GM19463 (cell line): ENCODE data around the gene DPM1.

Experiments
- ATAC-seq: cut with Tn5 transposase; IDR thresholded peaks from one replicate; pipeline ENCODE4 v1.9.1; 2021; ENCODE audit warnings: mild to moderate bottlenecking, moderate library complexity; ENCODE audit not compliant: unreplicated experiment

The DPM1 gene

GRCh38 chr20:50903353-50904051, 54.8 kb downstream of the DPM1 start:
- ATAC-seq: no peak

DNA sequence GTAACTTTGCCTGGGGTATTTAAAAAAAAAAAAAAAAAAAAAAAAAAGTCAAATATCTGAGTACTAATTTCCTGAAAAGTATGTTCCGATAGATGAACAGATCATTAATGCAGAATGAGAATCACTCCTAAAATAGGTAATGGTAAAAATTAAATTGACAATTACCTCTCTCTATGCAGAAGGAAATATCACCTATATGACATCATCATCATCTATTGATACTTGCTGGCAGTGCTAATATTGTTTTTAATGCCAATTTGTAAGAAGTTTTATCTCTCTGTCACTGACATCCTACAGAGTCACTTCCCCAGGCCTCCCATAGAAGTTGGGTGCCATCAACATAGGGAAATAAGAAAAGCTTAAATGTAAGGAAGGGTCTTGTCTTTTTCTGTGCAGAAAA, 57.0 kb downstream of the DPM1 start:
- no peak for ATAC-seq

GRCh38 chr20:50900261-50900660, 58.1 kb downstream of the DPM1 start:
- no peak for ATAC-seq

GRCh38 chr20:50898475-50898874, 59.9 kb downstream of the DPM1 start:
- no peak for ATAC-seq

GRCh38 chr20:50895111-50895830, 63.1 kb downstream of the DPM1 start:
- no peak for ATAC-seq

DNA sequence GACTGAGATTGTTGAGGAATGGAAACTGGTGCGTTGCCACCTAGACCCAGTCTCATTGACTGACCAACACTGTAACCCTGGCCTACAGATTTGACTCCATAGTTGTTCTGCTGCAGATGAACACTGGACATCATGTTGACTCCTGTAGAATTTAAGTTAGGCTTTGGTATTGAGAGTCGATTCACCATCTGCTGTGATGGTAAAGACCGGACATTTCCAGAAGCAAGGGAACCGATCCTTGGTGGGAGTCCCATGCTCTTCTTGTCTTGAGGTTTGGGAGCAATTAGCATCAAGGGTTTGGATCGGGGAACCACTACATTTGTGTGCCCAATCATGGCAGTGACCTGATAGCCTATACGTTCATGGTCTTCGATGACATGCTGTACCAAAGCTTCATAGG, 64.7 kb downstream of the DPM1 start:
- no peak for ATAC-seq

DNA sequence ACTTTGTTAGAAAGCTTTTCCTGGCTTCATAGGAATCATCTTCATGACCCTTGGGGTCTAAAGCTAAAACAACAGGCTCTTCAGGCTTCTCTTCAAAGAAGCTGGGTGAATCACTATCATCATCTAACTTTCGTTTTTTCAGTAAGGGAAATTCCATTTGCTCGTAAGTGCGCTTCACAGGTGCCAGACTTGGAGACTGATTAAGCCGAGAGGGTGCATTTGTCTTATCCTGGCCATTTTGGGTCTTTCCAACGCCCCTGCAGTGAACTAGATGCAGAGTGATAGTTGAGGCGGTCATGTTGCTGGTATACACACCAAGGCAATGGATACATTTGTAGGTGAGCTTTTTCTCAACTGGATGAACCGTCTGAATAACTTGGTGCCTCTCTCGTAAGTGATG, 65.9 kb downstream of the DPM1 start:
- no peak for ATAC-seq

DNA sequence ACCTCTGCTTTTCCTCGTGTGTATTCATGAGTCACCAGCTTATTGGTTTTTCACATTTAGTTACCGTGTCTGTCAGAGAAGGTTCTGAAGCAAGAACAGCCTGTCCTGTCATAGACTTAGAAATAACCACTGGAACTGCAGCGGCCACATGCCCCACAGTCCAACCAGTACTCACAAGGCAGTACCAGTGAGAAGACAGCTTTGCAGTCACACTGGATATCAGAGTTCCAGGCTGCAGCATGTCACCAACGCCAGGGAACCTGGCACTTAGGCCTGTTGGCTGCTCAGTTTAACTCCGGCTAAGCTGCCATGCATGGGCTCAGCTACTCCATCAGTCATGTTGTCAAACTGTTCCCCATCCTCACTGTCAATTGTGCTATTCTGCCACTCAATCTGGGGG, 67.2 kb downstream of the DPM1 start:
- ATAC-seq: no peak

GRCh38 chr20:50887576-50887975, 70.8 kb downstream of the DPM1 start:
- no peak for ATAC-seq

DNA sequence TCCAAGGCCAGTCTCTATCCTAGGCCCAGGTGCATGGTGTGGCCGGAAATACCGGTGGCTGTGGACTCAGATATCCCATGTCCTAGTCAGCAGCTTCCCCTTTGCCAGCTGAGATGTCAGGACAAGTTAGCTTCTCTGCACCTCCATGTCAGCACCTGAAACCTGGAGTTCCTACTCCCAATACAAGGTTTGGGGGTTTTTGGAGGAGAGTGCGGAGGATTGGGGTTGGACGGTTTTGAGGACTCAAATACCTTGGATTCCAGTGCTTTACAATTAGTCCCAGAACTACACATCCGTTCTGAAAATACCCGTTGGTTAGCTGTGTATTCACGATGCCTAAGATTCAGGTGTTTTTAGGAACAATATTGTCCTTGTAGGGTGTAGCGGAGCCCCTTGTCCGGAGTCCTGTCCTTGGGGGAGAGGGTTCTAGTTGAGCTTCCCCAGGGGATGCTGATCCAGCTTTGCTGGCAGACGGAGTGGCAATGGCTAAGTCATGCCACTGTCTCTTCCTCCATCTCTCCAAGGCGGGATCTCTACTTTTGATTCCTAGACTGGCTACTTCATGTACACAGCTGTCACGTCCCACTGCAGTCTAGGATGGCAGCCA, 72.0 kb downstream of the DPM1 start:
- ATAC-seq: no peak

GRCh38 chr20:50885781-50886180, 72.6 kb downstream of the DPM1 start:
- ATAC-seq: no peak

- ATAC-seq: no peak
Observed at GRCh38 chr20:50885068-50885467, 73.3 kb downstream of the DPM1 start.
